Hypothalamus (tissue), 51 donors: ENCODE data around the gene GNGT2.
"Not testable (repeated sequence)": the region's sequence is repeated elsewhere in the genome, so short reads cannot be mapped to it uniquely, and the experiment has no call there.

ENCODE experiments used
- DNase-seq, 51 donors: peaks; one replicate each; lab custom pipeline; 2025; lab: John Stamatoyannopoulos, UW

GNGT2 gene

DNA sequence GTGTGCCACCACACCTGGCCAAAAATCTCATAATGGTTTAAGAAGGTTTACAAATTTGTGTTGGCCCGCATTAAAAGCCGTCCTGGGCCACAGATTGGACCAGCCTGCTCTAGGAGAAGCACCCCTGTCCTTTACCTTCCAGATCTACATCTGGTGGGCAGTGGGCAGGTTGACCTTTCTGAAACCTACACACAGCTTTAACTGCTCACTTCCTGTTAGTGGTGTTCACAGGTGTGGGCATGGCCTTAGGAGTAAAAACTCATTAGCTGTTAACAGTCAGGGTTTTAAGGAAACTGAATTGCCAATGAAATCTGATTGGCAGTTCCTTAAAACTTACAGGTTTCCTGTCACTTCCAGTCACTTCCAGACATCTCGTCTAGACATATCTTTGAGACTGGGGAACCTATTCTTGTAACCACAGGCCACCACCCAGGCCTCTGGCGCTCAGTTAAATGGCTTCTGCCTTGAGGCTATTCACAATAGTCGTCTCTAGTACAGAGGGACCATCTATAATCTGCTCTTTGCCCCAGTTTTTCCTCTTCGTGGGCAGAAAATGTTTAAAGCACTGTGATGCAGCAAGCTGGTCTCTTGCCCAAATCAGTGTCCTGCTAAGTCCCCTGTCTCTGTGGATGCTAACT is 29.3 kb downstream of the GNGT2 start:
- DNase-seq, result no peak

DNA sequence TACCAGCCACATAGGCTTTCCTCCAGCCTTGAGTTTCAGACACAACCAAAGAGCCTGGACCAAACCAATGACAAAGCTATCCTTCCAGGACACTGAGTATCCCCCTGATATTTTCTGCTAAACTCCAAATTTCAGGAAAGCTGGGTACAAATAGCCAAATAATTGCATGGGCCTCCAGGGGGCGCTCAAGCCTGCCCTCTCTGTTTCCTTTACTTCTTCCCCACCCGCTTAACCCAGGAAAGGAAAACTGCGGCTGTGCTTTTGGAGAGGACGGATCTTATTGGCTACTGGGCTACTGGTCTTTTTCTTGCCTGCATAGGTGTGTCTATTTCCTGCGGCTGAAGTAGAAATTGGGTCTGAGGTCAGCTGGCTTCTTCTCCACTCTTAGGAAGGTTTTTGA is 30.1 kb downstream of the GNGT2 start:
- peak in 31 of 51 donors; percentile 0 to 60 (median 19) for DNase-seq

DNA sequence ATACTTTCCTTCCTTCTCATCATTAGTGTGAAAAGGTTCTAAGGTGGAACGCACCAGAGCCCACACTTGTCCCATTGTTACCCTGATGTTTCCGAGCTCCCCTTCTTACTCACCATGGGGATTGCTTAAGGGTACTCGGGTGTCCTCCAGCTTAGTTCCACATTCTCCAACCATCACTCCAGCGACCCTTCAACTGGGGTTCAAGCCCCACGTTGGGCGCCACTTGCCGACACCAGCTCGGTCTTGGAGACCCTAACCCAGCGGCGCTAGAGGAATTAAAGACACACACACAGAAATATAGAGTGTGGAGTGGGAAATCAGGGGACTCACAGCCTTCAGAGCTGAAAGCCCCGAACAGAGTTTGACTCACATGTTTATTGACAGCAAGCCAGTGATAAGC is 34.4 kb downstream of the GNGT2 start:
- DNase-seq, result not testable (repeated sequence)

DNA sequence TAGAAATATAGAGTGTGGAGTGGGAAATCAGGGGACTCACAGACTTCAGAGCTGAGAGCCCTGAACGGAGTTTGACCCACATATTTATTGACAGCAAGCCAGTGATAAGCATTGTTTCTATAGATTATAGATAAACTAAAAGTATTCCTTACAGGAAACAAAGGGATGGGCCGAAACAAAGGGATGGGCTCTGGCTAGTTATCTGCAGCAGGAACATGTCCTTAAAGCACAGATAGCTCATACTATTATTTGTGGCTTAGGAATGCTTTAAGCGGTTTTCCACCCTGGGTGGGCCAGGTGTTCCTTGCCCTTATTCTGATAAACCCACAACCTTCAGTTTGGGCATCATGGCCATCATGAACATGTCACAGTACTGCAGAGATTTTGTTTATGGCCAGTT is 39.7 kb downstream of the GNGT2 start:
- not testable (repeated sequence) for DNase-seq

DNA sequence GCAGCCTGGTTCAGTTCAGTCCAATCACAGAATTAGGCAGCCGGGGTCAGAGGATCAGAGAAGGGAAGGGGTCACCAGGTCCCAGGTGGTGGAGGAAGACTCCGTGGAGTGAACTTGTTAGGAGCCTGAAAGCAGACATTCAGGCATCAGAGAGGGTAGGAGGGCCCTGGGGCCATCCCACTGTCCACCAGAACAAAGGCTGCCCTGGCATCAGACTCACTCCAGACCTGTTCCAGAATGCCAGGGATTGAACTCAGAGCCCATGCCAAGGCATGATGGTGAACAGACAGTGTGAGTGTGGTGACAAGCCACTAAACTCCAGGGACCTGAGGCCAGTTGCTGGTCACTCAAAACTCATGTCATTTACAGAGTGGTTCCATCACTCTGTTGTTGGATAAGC is 40.2 kb downstream of the GNGT2 start:
- DNase-seq, result no peak

DNA sequence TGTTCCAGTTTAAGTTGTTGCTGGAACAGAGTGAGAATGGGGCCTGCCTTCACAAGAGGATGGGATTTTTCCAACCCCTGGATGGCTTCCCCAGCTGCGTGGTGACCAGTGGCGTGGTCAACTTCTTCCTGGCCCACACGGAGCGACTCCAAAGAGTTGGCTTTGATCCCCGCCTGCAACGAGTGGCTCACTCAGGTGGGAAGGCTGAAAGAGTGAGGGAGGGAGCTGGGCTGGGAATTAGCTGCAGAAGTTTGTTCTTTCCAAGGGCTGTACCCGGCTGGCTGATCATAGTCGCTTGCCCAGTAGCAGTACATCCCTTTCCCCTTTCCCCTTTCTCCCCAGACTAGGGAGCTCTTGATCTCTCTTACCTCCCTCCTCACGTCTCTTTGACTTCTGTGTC is 41.7 kb downstream of the GNGT2 start:
- DNase-seq, result no peak

DNA sequence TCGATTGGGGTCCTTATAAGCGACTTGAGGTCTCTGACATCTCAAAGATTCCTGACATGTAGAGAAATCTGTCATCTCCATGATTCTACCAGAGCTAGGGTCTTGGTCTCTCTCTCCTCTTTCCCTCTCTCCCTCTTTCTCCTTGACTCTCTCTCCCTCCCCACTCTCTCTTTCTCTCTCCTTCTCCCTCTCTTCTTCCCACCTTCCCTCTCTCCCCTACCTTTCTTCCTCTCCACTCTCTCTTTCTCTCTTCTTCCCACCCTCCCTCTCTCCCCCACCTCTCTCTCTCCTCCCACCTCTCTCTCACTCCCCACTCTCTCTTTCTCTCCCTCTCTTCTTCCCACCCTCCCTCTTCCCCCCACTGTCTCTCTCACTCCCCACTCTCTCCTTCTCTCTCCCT is 45.2 kb downstream of the GNGT2 start:
- DNase-seq, result no peak

DNA sequence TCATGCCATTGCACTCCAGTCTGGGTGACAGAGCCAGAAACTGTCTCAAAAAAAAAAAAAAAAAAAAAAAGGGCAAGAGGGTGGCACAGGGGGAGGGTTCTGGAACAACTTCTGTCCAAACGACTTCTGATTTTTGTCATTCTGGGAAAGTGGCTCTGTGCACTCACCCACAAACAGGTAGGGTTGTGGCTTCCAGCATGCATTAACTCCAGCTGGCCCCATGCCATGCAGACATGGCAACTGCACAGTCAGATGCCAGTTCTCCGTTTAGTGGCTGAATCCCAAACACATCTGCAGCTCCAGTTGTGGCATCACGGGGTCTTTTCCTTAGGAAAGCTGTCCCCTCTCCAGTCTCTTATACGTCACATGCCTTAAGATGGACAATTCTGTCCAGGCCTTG is 47.5 kb downstream of the GNGT2 start:
- no peak for DNase-seq

DNA sequence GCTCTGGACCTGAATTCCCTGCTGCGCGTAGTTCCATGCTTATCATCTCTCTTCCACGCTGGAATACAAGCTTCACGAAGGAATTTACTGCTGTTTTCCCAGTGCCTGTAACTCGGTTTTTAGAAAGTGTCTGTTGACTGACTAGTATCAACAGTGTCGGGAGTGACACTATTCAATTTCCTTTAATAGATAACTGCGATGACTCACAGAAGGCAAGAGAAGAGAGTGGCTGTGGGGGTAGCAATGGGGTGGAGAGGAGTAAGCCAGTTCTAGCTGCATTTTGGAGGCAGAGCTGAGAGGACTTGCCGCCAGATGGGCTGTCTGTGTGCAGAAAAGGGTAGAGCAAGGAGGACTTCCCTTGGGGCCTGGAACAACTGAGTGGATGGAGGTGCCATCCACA is 52.6 kb downstream of the GNGT2 start:
- DNase-seq, result peak in 1 of 51 donors; percentile 3

DNA sequence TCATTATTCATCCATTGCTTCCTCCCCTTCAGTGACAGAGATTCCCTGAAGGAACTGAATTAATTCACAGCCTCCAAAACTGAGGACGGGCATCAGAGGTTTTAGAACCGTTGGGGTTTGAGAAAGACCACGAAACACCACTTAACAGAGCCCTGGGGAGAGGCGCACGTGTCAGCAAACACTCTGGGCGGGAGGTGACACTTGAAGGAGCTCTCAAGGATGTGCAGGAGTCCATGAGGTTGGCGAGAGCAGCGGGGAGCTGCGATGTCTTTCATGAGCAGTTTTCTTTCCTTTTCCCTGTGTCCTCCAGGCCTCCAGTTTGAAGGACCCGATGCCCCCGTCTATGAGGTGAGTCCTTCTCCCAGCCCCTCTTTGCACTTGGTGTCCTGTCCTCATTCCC is 54.1 kb downstream of the GNGT2 start:
- DNase-seq, result no peak
